Measurements from ENCODE around the gene ACACB. TPM values are rescaled to one million over a fixed set of nuclear protein-coding genes. Genes with fewer than 3 reads are reported as not detected.

The ACACB gene
- total RNA-seq, 3 donors from 2014 or later (not counting 1 experiment from before 2014, with no cell fraction given), result 4.1 to 14.3 (median 8.4) TPM

DNA sequence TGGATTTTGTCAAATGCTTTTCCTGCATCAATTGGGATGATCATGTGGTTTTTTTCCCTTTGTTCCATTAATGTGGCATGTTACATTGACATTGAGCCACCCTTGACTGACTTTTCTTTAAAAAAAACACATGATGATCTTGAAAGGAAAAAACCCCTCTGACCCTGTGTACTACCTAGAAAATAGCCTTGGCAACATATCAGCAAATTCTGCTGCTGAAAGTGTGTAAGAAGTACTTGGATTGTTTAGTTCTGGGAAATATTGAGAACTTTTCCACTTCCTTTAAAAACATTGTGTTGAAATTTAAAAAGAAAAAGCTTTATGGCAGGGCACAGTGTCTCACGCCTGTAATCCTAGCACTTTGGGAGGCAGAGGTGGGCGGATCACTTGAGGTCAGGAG lies 20.7 kb downstream of the ACACB start:
- Mint-ChIP-seq H3K27ac (no peak overlapping the region), H3K4me3 (no peak overlapping the region), H3K4me1 (no peaks in the 10 kb centered on the region), H3K36me3 (no peaks in the 10 kb centered on the region), H3K27me3 (ENCODE audit: low read depth in 2 of 2) (peaks cover 0 to 3% of the 10 kb centered on the region in 2 donors), H3K9me3 (no peaks in the 10 kb centered on the region)
- Histone ChIP-seq H3K9me3 (ENCODE audit: control insufficient read depth, insufficient read depth, low read length) (no peaks in the 10 kb centered on the region), H3K27ac (ENCODE audit: low read length) (no peak overlapping the region), H3K36me3 (ENCODE audit: control insufficient read depth, insufficient read depth, low read length) (no peaks in the 10 kb centered on the region), H3K4me1 (ENCODE audit: control insufficient read depth, insufficient read depth, low read length) (no peaks in the 10 kb centered on the region), H3K4me3 (ENCODE audit: low read length) (no peak overlapping the region), H3K27me3 (ENCODE audit: control insufficient read depth, insufficient read depth, low read length) (no peaks in the 10 kb centered on the region)
- DNase-seq (no peak), ATAC-seq (no peak)
- intact Hi-C loops (cut with micrococcal nuclease), result no loop called here
- WGBS (ENCODE audit: insufficient coverage), result 94% methylated on average over 2 of the region's 2 CpGs
- TF ChIP-seq, protein P1, sequence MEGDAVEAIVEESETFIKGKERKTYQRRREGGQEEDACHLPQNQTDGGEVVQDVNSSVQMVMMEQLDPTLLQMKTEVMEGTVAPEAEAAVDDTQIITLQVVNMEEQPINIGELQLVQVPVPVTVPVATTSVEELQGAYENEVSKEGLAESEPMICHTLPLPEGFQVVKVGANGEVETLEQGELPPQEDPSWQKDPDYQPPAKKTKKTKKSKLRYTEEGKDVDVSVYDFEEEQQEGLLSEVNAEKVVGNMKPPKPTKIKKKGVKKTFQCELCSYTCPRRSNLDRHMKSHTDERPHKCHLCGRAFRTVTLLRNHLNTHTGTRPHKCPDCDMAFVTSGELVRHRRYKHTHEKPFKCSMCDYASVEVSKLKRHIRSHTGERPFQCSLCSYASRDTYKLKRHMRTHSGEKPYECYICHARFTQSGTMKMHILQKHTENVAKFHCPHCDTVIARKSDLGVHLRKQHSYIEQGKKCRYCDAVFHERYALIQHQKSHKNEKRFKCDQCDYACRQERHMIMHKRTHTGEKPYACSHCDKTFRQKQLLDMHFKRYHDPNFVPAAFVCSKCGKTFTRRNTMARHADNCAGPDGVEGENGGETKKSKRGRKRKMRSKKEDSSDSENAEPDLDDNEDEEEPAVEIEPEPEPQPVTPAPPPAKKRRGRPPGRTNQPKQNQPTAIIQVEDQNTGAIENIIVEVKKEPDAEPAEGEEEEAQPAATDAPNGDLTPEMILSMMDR (IDR thresholded peaks at IDR 0.05), result no peak

GRCh38 chr12:109139360-109139759 lies 23.0 kb downstream of the ACACB start:
- Histone ChIP-seq H3K27me3 (ENCODE audit: control insufficient read depth, insufficient read depth, low read length) (no peaks in the 10 kb centered on the region), H3K27ac (ENCODE audit: low read length) (no peak overlapping the region), H3K36me3 (ENCODE audit: control insufficient read depth, insufficient read depth, low read length) (no peaks in the 10 kb centered on the region), H3K9me3 (ENCODE audit: control insufficient read depth, insufficient read depth, low read length) (no peaks in the 10 kb centered on the region), H3K4me3 (ENCODE audit: low read length) (no peak overlapping the region), H3K4me1 (ENCODE audit: control insufficient read depth, insufficient read depth, low read length) (no peaks in the 10 kb centered on the region)
- TF ChIP-seq, protein P1 (IDR thresholded peaks at IDR 0.05), result no peak
- Mint-ChIP-seq H3K9me3 (no peaks in the 10 kb centered on the region), H3K27me3 (ENCODE audit: low read depth in 2 of 2) (peaks cover 0 to 3% of the 10 kb centered on the region in 2 donors), H3K27ac (no peak overlapping the region), H3K4me3 (no peak overlapping the region), H3K4me1 (no peaks in the 10 kb centered on the region), H3K36me3 (no peaks in the 10 kb centered on the region)
- intact Hi-C loops (cut with micrococcal nuclease), result no loop called here
- 94% methylated on average over 9 of the region's 9 CpGs for WGBS (ENCODE audit: insufficient coverage)
- ATAC-seq, result no peak
- DNase-seq, result no peak

DNA sequence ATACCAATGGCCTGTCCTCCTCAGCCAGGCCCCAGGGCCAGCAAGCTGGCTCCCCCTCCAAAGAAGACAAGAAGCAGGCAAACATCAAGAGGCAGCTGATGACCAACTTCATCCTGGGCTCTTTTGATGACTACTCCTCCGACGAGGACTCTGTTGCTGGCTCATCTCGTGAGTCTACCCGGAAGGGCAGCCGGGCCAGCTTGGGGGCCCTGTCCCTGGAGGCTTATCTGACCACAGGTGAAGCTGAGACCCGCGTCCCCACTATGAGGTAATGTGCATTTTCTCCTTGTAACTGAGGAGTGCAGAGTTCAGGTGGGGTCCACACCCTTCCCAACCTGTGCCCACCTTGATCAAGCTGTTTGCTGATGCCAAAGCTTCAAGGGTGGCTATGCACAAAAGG lies 23.4 kb downstream of the ACACB start:
- no peaks in the 10 kb centered on the region for H3K36me3 ChIP-seq (ENCODE audit: control insufficient read depth, insufficient read depth, low read length)
- intact Hi-C loops (cut with micrococcal nuclease), result no loop called here
- Mint-ChIP-seq H3K36me3 (no peaks in the 10 kb centered on the region), H3K9me3 (no peaks in the 10 kb centered on the region), H3K27ac (no peak overlapping the region), H3K27me3 (ENCODE audit: low read depth in 2 of 2) (peaks cover 0 to 3% of the 10 kb centered on the region in 2 donors), H3K4me3 (no peak overlapping the region), H3K4me1 (no peaks in the 10 kb centered on the region)
- TF ChIP-seq, protein P1 (IDR thresholded peaks at IDR 0.05), result no peak
- no peak for DNase-seq
- no peak overlapping the region for H3K4me3 ChIP-seq (ENCODE audit: low read length)
- no peaks in the 10 kb centered on the region for H3K4me1 ChIP-seq (ENCODE audit: control insufficient read depth, insufficient read depth, low read length)
- WGBS (ENCODE audit: insufficient coverage), result 85% methylated on average over 7 of the region's 7 CpGs
- no peak overlapping the region for H3K27ac ChIP-seq (ENCODE audit: low read length)
- H3K27me3 ChIP-seq (ENCODE audit: control insufficient read depth, insufficient read depth, low read length), result no peaks in the 10 kb centered on the region
- no peak for ATAC-seq
- no peaks in the 10 kb centered on the region for H3K9me3 ChIP-seq (ENCODE audit: control insufficient read depth, insufficient read depth, low read length)

DNA sequence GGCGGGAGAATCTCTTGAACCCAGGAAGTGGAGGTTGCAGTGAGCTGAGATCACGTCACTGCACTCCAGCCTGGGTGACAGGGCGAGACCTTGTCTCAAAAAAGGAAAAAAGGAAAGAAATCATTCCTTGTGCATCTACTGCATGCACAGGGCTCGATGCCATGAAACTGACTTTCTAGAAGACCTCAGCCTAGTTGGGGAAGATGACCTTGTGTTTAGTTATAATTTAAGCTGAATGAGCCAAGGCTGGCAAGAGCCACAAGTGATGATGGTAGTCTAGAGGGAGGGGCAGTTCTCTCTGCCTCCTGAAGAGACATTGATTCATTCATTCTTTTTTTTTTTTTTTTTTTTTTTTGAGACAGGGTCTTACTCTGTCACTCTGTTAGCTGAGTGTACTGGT lies 24.2 kb downstream of the ACACB start:
- WGBS (ENCODE audit: insufficient coverage), result 92% methylated on average over 4 of the region's 4 CpGs
- Histone ChIP-seq H3K27me3 (ENCODE audit: control insufficient read depth, insufficient read depth, low read length) (no peaks in the 10 kb centered on the region), H3K4me3 (ENCODE audit: low read length) (no peak overlapping the region), H3K9me3 (ENCODE audit: control insufficient read depth, insufficient read depth, low read length) (no peaks in the 10 kb centered on the region), H3K27ac (ENCODE audit: low read length) (no peak overlapping the region), H3K36me3 (ENCODE audit: control insufficient read depth, insufficient read depth, low read length) (no peaks in the 10 kb centered on the region), H3K4me1 (ENCODE audit: control insufficient read depth, insufficient read depth, low read length) (no peaks in the 10 kb centered on the region)
- no peak for DNase-seq
- no peak overlapping the region for H3K4me3 Mint-ChIP-seq
- intact Hi-C loops (cut with micrococcal nuclease), result no loop called here
- no peaks in the 10 kb centered on the region for H3K4me1 Mint-ChIP-seq
- H3K9me3 Mint-ChIP-seq, result no peaks in the 10 kb centered on the region
- no peaks in the 10 kb centered on the region for H3K36me3 Mint-ChIP-seq
- TF ChIP-seq, protein P1 (IDR thresholded peaks at IDR 0.05), result no peak
- H3K27me3 Mint-ChIP-seq (ENCODE audit: low read depth in 2 of 2), result peaks cover 0 to 3% of the 10 kb centered on the region in 2 donors
- no peak overlapping the region for H3K27ac Mint-ChIP-seq
- no peak for ATAC-seq

Data from natural killer cell (primary cell).